Measurements from ENCODE around the gene ZDHHC19. TPM values are rescaled to one million over a fixed set of nuclear protein-coding genes. Genes with fewer than 3 reads are reported as not detected.

ZDHHC19 gene
- total and polyA plus RNA-seq, 2 experiments from 2014 or later = 1.3 to 15.7 TPM

GRCh38 chr3:196225086-196225485 is 13.9 kb upstream of the ZDHHC19 start:
- no peak overlapping the region for H3K4me3 Mint-ChIP-seq
- no peak overlapping the region for H3K4me2 ChIP-seq
- H3K27me3 ChIP-seq (ENCODE audit: insufficient read depth) = no peaks in the 10 kb centered on the region
- H3K27ac Mint-ChIP-seq = no peak overlapping the region
- H3K79me2 ChIP-seq (replicated peaks; ENCODE audit: insufficient read depth) = no peaks in the 10 kb centered on the region
- peaks cover 6% of the 10 kb centered on the region for H3K27me3 Mint-ChIP-seq (ENCODE audit: insufficient read depth, low read depth, poor library complexity)
- no peak for DNase-seq (ENCODE audit: low spot score)
- no peak for ATAC-seq
- H3K27ac ChIP-seq (ENCODE audit: low read depth) = no peak overlapping the region
- H2AFZ ChIP-seq = no peak overlapping the region
- H3K9me3 Mint-ChIP-seq = peaks cover 4% of the 10 kb centered on the region; the same call in 2 of the 3 replicates
- peaks cover 10% of the 10 kb centered on the region; the same call in 2 of the 3 replicates for H3K4me1 Mint-ChIP-seq
- H3K36me3 ChIP-seq (ENCODE audit: insufficient read depth) = no peaks in the 10 kb centered on the region; the same call in 1 of the 2 replicates
- H3K9me2 ChIP-seq (ENCODE audit: insufficient read depth) = no peaks in the 10 kb centered on the region
- no peaks in the 10 kb centered on the region for H4K20me1 ChIP-seq (replicated peaks; ENCODE audit: insufficient read depth)
- H3F3A ChIP-seq (replicated peaks; ENCODE audit: low read depth) = peaks cover 6% of the 10 kb centered on the region; the same call in 1 of the 2 replicates
- H3K4me3 ChIP-seq = no peak overlapping the region
- H3K36me3 Mint-ChIP-seq (ENCODE audit: low read depth) = peaks cover 11% of the 10 kb centered on the region; the same call in 1 of the 3 replicates
- TF ChIP-seq REST (IDR thresholded peaks at IDR 0.05; ENCODE audit: unreplicated experiment) (no peak), POLR2AphosphoS5 (IDR thresholded peaks at IDR 0.05; ENCODE audit: low read depth) (no peak), NANOG (IDR thresholded peaks at IDR 0.05; ENCODE audit: borderline replicate concordance) (no peak)
- H3K4me1 ChIP-seq (ENCODE audit: insufficient read depth) = no peaks in the 10 kb centered on the region

GRCh38 chr3:196222876-196223595 is 11.8 kb upstream of the ZDHHC19 start:
- H2AFZ ChIP-seq = 0 out of 2 replicates have a peak overlapping the region, but pooled peaks have one; percentile 70
- peaks cover 11% of the 10 kb centered on the region; the same call in 1 of the 3 replicates for H3K36me3 Mint-ChIP-seq (ENCODE audit: low read depth)
- ATAC-seq = no peak
- H3K27me3 ChIP-seq (ENCODE audit: insufficient read depth) = no peaks in the 10 kb centered on the region
- H3K27ac Mint-ChIP-seq = no peak overlapping the region
- H3K4me3 Mint-ChIP-seq = no peak overlapping the region
- no peak for DNase-seq (ENCODE audit: low spot score)
- H4K20me1 ChIP-seq (replicated peaks; ENCODE audit: insufficient read depth) = no peaks in the 10 kb centered on the region
- peaks cover 4% of the 10 kb centered on the region; the same call in 2 of the 3 replicates for H3K9me3 Mint-ChIP-seq
- H3K27me3 Mint-ChIP-seq (ENCODE audit: insufficient read depth, low read depth, poor library complexity) = peaks cover 12% of the 10 kb centered on the region
- no peaks in the 10 kb centered on the region; the same call in 1 of the 2 replicates for H3K36me3 ChIP-seq (ENCODE audit: insufficient read depth)
- no peak overlapping the region for H3K4me2 ChIP-seq
- peaks cover 18% of the 10 kb centered on the region for H3K4me1 Mint-ChIP-seq
- H3K4me1 ChIP-seq (ENCODE audit: insufficient read depth) = no peaks in the 10 kb centered on the region
- H3K9me2 ChIP-seq (ENCODE audit: insufficient read depth) = no peaks in the 10 kb centered on the region
- 0 out of 2 replicates have a peak overlapping the region, but pooled peaks have one; percentile 36 for H3K27ac ChIP-seq (ENCODE audit: low read depth)
- no peaks in the 10 kb centered on the region for H3K79me2 ChIP-seq (replicated peaks; ENCODE audit: insufficient read depth)
- TF ChIP-seq, protein P1, sequence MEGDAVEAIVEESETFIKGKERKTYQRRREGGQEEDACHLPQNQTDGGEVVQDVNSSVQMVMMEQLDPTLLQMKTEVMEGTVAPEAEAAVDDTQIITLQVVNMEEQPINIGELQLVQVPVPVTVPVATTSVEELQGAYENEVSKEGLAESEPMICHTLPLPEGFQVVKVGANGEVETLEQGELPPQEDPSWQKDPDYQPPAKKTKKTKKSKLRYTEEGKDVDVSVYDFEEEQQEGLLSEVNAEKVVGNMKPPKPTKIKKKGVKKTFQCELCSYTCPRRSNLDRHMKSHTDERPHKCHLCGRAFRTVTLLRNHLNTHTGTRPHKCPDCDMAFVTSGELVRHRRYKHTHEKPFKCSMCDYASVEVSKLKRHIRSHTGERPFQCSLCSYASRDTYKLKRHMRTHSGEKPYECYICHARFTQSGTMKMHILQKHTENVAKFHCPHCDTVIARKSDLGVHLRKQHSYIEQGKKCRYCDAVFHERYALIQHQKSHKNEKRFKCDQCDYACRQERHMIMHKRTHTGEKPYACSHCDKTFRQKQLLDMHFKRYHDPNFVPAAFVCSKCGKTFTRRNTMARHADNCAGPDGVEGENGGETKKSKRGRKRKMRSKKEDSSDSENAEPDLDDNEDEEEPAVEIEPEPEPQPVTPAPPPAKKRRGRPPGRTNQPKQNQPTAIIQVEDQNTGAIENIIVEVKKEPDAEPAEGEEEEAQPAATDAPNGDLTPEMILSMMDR (conservative IDR thresholded peaks at IDR 0.05; ENCODE audit: low read depth in 2 of 2) = no peak
- TF ChIP-seq REST (IDR thresholded peaks at IDR 0.05; ENCODE audit: unreplicated experiment) (no peak), EZH2 (IDR thresholded peaks at IDR 0.05; ENCODE audit: low read depth, unreplicated experiment) (no peak), ETS1 (IDR thresholded peaks at IDR 0.05) (no peak), NANOG (IDR thresholded peaks at IDR 0.05; ENCODE audit: borderline replicate concordance) (no peak), EZH2phosphoT487 (IDR thresholded peaks at IDR 0.05; ENCODE audit: unreplicated experiment) (no peak), CREB1 (CRISPR knock-in tag; IDR thresholded peaks at IDR 0.05; ENCODE audit: low read depth) (no peak), ZNF331 (CRISPR knock-in tag; IDR thresholded peaks at IDR 0.05; ENCODE audit: low read depth) (no peak)
- peaks cover 6% of the 10 kb centered on the region; the same call in 1 of the 2 replicates for H3F3A ChIP-seq (replicated peaks; ENCODE audit: low read depth)
- no peak overlapping the region for H3K4me3 ChIP-seq
